SK-N-SH treated with all-trans-retinoic acid at 6 μM for 48 hours (cell line): ENCODE data around the gene ATOH8.

ENCODE experiments used
- ZFP3 ChIP-seq: fragments of 250-450 bp; sonication (Bioruptor Pico); IDR thresholded peaks from 2 replicates; pipeline ENCODE4 v1.5.0; 2020; ENCODE audit warnings: mild to moderate bottlenecking, moderate library complexity
- ZFP30 ChIP-seq: fragments of 450-650 bp; formaldehyde crosslinking; IDR thresholded peaks from 2 replicates; pipeline ENCODE4 v1.5.0; 2022; ENCODE audit warnings: mild to moderate bottlenecking, moderate library complexity
- TF ChIP-seq, protein P1 (sequence below): fragments of 250-450 bp; sonication (Bioruptor Pico); IDR thresholded peaks from 2 replicates; pipeline ENCODE4 v1.5.1; 2021; ENCODE audit warnings: mild to moderate bottlenecking, moderate library complexity
- TF ChIP-seq, protein P2 (sequence below): fragments of 250-450 bp; sonication (Bioruptor Pico); IDR thresholded peaks from 2 replicates; pipeline ENCODE4 v1.8.0; 2020; ENCODE audit warnings: mild to moderate bottlenecking, moderate library complexity, borderline replicate concordance

GRCh38 chr2:85834466-85834865 is 80.7 kb downstream of the ATOH8 start:
- no peak for TF ChIP-seq ZFP3
- TF ChIP-seq, protein P1, sequence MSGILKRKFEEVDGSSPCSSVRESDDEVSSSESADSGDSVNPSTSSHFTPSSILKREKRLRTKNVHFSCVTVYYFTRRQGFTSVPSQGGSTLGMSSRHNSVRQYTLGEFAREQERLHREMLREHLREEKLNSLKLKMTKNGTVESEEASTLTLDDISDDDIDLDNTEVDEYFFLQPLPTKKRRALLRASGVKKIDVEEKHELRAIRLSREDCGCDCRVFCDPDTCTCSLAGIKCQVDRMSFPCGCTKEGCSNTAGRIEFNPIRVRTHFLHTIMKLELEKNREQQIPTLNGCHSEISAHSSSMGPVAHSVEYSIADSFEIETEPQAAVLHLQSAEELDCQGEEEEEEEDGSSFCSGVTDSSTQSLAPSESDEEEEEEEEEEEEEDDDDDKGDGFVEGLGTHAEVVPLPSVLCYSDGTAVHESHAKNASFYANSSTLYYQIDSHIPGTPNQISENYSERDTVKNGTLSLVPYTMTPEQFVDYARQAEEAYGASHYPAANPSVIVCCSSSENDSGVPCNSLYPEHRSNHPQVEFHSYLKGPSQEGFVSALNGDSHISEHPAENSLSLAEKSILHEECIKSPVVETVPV (CRISPR knock-in tag), result no peak
- TF ChIP-seq, protein P2, sequence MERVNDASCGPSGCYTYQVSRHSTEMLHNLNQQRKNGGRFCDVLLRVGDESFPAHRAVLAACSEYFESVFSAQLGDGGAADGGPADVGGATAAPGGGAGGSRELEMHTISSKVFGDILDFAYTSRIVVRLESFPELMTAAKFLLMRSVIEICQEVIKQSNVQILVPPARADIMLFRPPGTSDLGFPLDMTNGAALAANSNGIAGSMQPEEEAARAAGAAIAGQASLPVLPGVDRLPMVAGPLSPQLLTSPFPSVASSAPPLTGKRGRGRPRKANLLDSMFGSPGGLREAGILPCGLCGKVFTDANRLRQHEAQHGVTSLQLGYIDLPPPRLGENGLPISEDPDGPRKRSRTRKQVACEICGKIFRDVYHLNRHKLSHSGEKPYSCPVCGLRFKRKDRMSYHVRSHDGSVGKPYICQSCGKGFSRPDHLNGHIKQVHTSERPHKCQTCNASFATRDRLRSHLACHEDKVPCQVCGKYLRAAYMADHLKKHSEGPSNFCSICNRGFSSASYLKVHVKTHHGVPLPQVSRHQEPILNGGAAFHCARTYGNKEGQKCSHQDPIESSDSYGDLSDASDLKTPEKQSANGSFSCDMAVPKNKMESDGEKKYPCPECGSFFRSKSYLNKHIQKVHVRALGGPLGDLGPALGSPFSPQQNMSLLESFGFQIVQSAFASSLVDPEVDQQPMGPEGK (CRISPR knock-in tag), result no peak
- no peak for TF ChIP-seq ZFP30
